ENCODE measurements around the gene HELZ. TPM values are rescaled to one million over a fixed set of nuclear protein-coding genes. Genes with fewer than 3 reads are reported as not detected.

HELZ gene
- total RNA-seq, 4 donors from 2014 or later: 47.3 to 95.4 (median 61.3) TPM

GRCh38 chr17:67217446-67217845 is 27.6 kb downstream of the HELZ start:
- no peak overlapping the region for H3K4me3 ChIP-seq
- H3K27ac ChIP-seq: no peak overlapping the region
- H3K36me3 ChIP-seq: peaks cover 0 to 16% (median 0%) of the 10 kb centered on the region in 3 donors
- H3K9me3 ChIP-seq: no peaks in the 10 kb centered on the region
- peaks cover 0 to 30% (median 14%) of the 10 kb centered on the region in 4 donors for H3K4me1 ChIP-seq
- H3K27me3 ChIP-seq: no peaks in the 10 kb centered on the region
- no peak for DNase-seq (ENCODE audit: low spot score in 2 of 2)
- WGBS, 2 donors: 87 to 91% methylated on average over 4 of the region's 4 CpGs
- TF ChIP-seq POLR2A (IDR thresholded peaks at IDR 0.05) (no peak), EP300 (IDR thresholded peaks at IDR 0.05) (no peak), CTCF (IDR thresholded peaks at IDR 0.05) (no peak)

GRCh38 chr17:67216578-67217320 is 28.2 kb downstream of the HELZ start:
- 75 to 79% methylated on average over 10 of the region's 10 CpGs for WGBS, 2 donors
- TF ChIP-seq CTCF (IDR thresholded peaks at IDR 0.05) (no peak), EP300 (IDR thresholded peaks at IDR 0.05) (no peak), POLR2A (IDR thresholded peaks at IDR 0.05) (no peak)
- no peak for DNase-seq (ENCODE audit: low spot score in 2 of 2)
- Histone ChIP-seq H3K27me3 (no peaks in the 10 kb centered on the region), H3K36me3 (peaks cover 0 to 16% (median 0%) of the 10 kb centered on the region in 3 donors), H3K9me3 (no peaks in the 10 kb centered on the region), H3K4me3 (no peak overlapping the region), H3K4me1 (peaks cover 0 to 29% (median 14%) of the 10 kb centered on the region in 4 donors), H3K27ac (no peak overlapping the region)

GRCh38 chr17:67215991-67216421 is 29.0 kb downstream of the HELZ start:
- no peaks in the 10 kb centered on the region for H3K27me3 ChIP-seq
- no peak overlapping the region for H3K27ac ChIP-seq
- H3K4me1 ChIP-seq: peaks cover 0 to 27% (median 14%) of the 10 kb centered on the region in 4 donors
- TF ChIP-seq POLR2A (IDR thresholded peaks at IDR 0.05) (no peak), EP300 (IDR thresholded peaks at IDR 0.05) (no peak), CTCF (IDR thresholded peaks at IDR 0.05) (no peak)
- 82% methylated on average over 7 of the region's 7 CpGs for WGBS, 2 donors
- H3K9me3 ChIP-seq: no peaks in the 10 kb centered on the region
- H3K4me3 ChIP-seq: no peak overlapping the region
- no peak for DNase-seq (ENCODE audit: low spot score in 2 of 2)
- H3K36me3 ChIP-seq: peaks cover 0 to 16% (median 0%) of the 10 kb centered on the region in 3 donors

GRCh38 chr17:67212714-67213417 is 32.1 kb downstream of the HELZ start:
- H3K27ac ChIP-seq: no peak overlapping the region
- H3K9me3 ChIP-seq: no peaks in the 10 kb centered on the region
- peaks cover 0 to 10% (median 7%) of the 10 kb centered on the region in 4 donors for H3K4me1 ChIP-seq
- no peak for DNase-seq (ENCODE audit: low spot score in 2 of 2)
- WGBS, 2 donors: 64 to 76% methylated on average over 9 of the region's 9 CpGs
- peaks cover 0 to 16% (median 0%) of the 10 kb centered on the region in 3 donors for H3K36me3 ChIP-seq
- no peak overlapping the region for H3K4me3 ChIP-seq
- no peaks in the 10 kb centered on the region for H3K27me3 ChIP-seq
- TF ChIP-seq CTCF (IDR thresholded peaks at IDR 0.05) (no peak), EP300 (IDR thresholded peaks at IDR 0.05) (no peak), POLR2A (IDR thresholded peaks at IDR 0.05) (no peak)

- H3K9me3 ChIP-seq: no peaks in the 10 kb centered on the region
- H3K4me3 ChIP-seq: no peak overlapping the region
- H3K36me3 ChIP-seq: peaks cover 0 to 16% (median 0%) of the 10 kb centered on the region in 3 donors
- H3K4me1 ChIP-seq: peaks cover 0 to 10% (median 5%) of the 10 kb centered on the region in 4 donors
- TF ChIP-seq CTCF (IDR thresholded peaks at IDR 0.05) (no peak), EP300 (IDR thresholded peaks at IDR 0.05) (no peak), POLR2A (IDR thresholded peaks at IDR 0.05) (no peak)
- no peak overlapping the region for H3K27ac ChIP-seq
- DNase-seq (ENCODE audit: low spot score in 2 of 2): no peak
- H3K27me3 ChIP-seq: no peaks in the 10 kb centered on the region
- WGBS, 2 donors: 90 to 96% methylated on average over 5 of the region's 5 CpGs
Measured at GRCh38 chr17:67212231-67212630, 32.8 kb downstream of the HELZ start.
